Measurements from ENCODE around the gene CSTB.

- no peak for TF ChIP-seq REST (IDR thresholded peaks at IDR 0.05; ENCODE audit: insufficient read depth in 1 of 2, low read depth in 2 of 2, low read length in 2 of 2)
- TF ChIP-seq POLR2AphosphoS5 (IDR thresholded peaks at IDR 0.05; ENCODE audit: low read depth, low read length) = no peak
- TF ChIP-seq SIN3A (IDR thresholded peaks at IDR 0.05; ENCODE audit: borderline replicate concordance, insufficient read depth, low read length) = no peak
- no peak for TF ChIP-seq TAF1 (IDR thresholded peaks at IDR 0.05; ENCODE audit: borderline replicate concordance, insufficient read depth, low read length)
These were observed 32.2 kb downstream of the CSTB start for GRCh38 chr21:43743947-43744346.
